Naive thymus-derived CD4-positive, alpha-beta T cell (primary cell): ENCODE results near the gene CCDC110. TPM values are rescaled to one million over a fixed set of nuclear protein-coding genes. Genes with fewer than 3 reads are reported as not detected.

ENCODE experiments used
- ATAC-seq: fragments of 150-1000 bp; cut with Tn5 transposase; 2 replicates; pipeline ENCODE4 v1.10.0; 2021; ENCODE audit warnings: mild to moderate bottlenecking, moderate library complexity
- CTCF ChIA-PET: fragments of 350-600 bp; sonication (Branson Sonifier 250); formaldehyde crosslinking; loops from one replicate; lab custom pipeline; 2021; ENCODE audit warnings: antibody characterized with exemption; lab: Charles Lee
- POLR2A ChIA-PET: fragments of 350-600 bp; sonication (Branson Sonifier 250); formaldehyde crosslinking; loops from one replicate; lab custom pipeline; 2021; ENCODE audit warnings: antibody characterized with exemption, inconsistent platforms; lab: Charles Lee
- DNase-seq, 9 donors: peaks; one replicate each; pipeline versions ENCODE4 v3.0.0 to v3.0.0-alpha.2; 2020 to 2022; ENCODE audit warnings: mixed read lengths in 1 of 9
- H3K27ac ChIP-seq: one replicate; pipeline ENCODE4 v1.7.0; 2013; ENCODE audit warnings: mild to moderate bottlenecking, low read depth, low read length, moderate library complexity
- H3K27me3 ChIP-seq, 2 donors: one replicate each; pipeline ENCODE4 v1.7.0; 2013; ENCODE audit warnings: low read length in 2 of 2, mild to moderate bottlenecking in 2 of 2, moderate library complexity in 2 of 2; ENCODE audit not compliant: control insufficient read depth in 2 of 2, insufficient read depth in 2 of 2
- H3K36me3 ChIP-seq, 3 experiments: 1 replicate in 2 of 3; 2 replicates in 1 of 3; pipeline ENCODE4 v1.7.0; 2013; ENCODE audit warnings: low read length in 3 of 3, mild to moderate bottlenecking in 3 of 3, moderate library complexity in 1 of 3; ENCODE audit not compliant: insufficient read depth in 3 of 3, control insufficient read depth in 2 of 3
- H3K4me1 ChIP-seq, 2 donors: one replicate each; pipeline ENCODE4 v1.7.0; 2013; ENCODE audit warnings: low read length in 2 of 2, mild to moderate bottlenecking in 2 of 2, moderate library complexity in 1 of 2; ENCODE audit not compliant: control insufficient read depth in 2 of 2, insufficient read depth in 2 of 2
- H3K4me3 ChIP-seq: 2 replicates; pipeline ENCODE4 v1.7.0; 2013; ENCODE audit warnings: mild to moderate bottlenecking, low read length
- H3K9me3 ChIP-seq, 3 experiments: 1 replicate in 2 of 3; 2 replicates in 1 of 3; pipeline ENCODE4 v1.7.0; 2013; ENCODE audit warnings: low read length in 3 of 3; ENCODE audit not compliant: control insufficient read depth in 2 of 3
- H3K27ac Mint-ChIP-seq, 9 donors: one replicate each; pipeline ENCODE4 v1.8.0; 2020 to 2022; ENCODE audit warnings: mixed read lengths in 9 of 9, mild to moderate bottlenecking in 8 of 9, moderate library complexity in 5 of 9, inconsistent platforms in 2 of 9
- H3K27me3 Mint-ChIP-seq, 5 donors: one replicate each; pipeline ENCODE4 v1.8.0; 2021 to 2022; ENCODE audit warnings: mixed read lengths in 5 of 5, mild to moderate bottlenecking in 1 of 5
- H3K36me3 Mint-ChIP-seq, 5 donors: one replicate each; pipeline ENCODE4 v1.8.0; 2020 to 2022; ENCODE audit warnings: mixed read lengths in 5 of 5, mild to moderate bottlenecking in 3 of 5, inconsistent platforms in 1 of 5
- H3K4me1 Mint-ChIP-seq, 7 donors: one replicate each; pipeline ENCODE4 v1.8.0; 2020 to 2022; ENCODE audit warnings: mixed read lengths in 7 of 7, mild to moderate bottlenecking in 3 of 7, inconsistent platforms in 1 of 7
- H3K4me3 Mint-ChIP-seq, 10 donors: one replicate each; pipeline ENCODE4 v1.8.0; 2020 to 2022; ENCODE audit warnings: mild to moderate bottlenecking in 10 of 10, mixed read lengths in 10 of 10, moderate library complexity in 6 of 10, inconsistent platforms in 2 of 10
- H3K9me3 Mint-ChIP-seq, 11 donors: one replicate each; pipeline ENCODE4 v1.8.0; 2020 to 2022; ENCODE audit warnings: mixed read lengths in 11 of 11, mild to moderate bottlenecking in 4 of 11, inconsistent platforms in 1 of 11, moderate library complexity in 1 of 11
- intact Hi-C, 2 donors: fragments of 100-400 bp; cut with micrococcal nuclease; formaldehyde crosslinking; loops; one replicate each; pipeline ENCODE4 v1.15.1; 2023
- polyA plus RNA-seq, 2 donors: library from polyadenylated mRNA; unstranded; fragments of 300-500 nt; fragmentation: Illumina TruSeq; gene quantifications; one replicate each; pipeline ENCODE4 v1.2.3, GENCODE V29; 2021
- total RNA-seq, 6 experiments: library from RNA in 5 of 6; stranded (reverse) in 5 of 6; gene quantifications; 1 replicate in 5 of 6; 2 replicates in 1 of 6; pipeline ENCODE4 v1.2.3 and lab custom pipeline; 2021 to 2026

CCDC110 gene
- total and polyA plus RNA-seq, 7 experiments from 2014 or later, result 0.42 to 1.8 (median 0.74) TPM; not detected in 1

DNA sequence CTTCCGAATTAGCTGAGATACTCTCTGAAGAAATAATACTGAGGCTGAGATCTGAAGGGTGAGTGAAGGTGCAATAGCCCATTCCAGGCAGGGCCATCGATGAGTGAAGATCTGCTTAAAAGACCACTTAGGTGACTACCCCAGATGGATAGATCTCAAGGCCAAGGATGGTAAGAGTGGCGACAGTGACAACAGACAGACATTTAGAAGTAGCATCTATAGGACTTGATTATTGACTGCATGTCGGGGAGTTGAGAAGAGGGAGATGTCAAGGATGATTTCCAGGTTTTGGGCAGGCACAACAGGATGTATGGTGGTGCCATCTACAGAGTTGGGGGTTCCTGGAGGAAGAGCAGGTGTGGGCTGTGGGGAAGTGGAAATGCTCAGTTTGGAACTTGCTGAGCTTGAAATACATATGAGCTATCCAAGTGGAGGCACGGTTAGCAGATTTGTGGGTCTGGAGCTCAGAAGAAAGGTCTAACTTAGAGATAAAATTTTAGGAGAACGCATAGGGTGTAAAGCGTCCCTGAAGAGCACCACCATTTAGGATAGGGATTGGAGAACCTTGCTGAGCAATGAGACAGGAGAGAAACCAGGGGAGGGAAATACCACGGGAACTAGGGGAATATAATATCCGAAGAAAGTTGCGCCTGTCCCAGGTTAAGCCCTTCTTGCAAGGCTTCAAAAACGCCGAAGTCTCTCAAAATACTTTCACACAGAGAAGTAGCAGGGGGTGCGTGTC lies 46.5 kb downstream of the CCDC110 start:
- Histone ChIP-seq H3K36me3 (peaks cover 0 to 14% (median 0%) of the 10 kb centered on the region in 3 experiments), H3K4me3 (peak overlapping the region; percentile 98), H3K27me3 (no peaks in the 10 kb centered on the region), H3K9me3 (no peaks in the 10 kb centered on the region), H3K27ac (peak overlapping the region; percentile 95), H3K4me1 (peaks cover 16 to 18% of the 10 kb centered on the region in 2 donors)
- Mint-ChIP-seq H3K27me3 (peaks cover 0 to 10% (median 2%) of the 10 kb centered on the region in 5 donors), H3K36me3 (peaks cover 7 to 15% (median 11%) of the 10 kb centered on the region in 5 donors), H3K27ac (peak overlapping the region; percentile 89 to 100 (median 99)), H3K4me3 (peak overlapping the region; percentile 78 to 97 (median 90)), H3K4me1 (peaks cover 25 to 43% (median 38%) of the 10 kb centered on the region in 7 donors), H3K9me3 (peaks cover 0 to 2% (median 0%) of the 10 kb centered on the region in 11 donors)
- CTCF ChIA-PET, result interaction anchor here (1.0 to 1.4 kb wide), 3 partner anchors 22 to 173 kb away, joined by 3 to 4 read pairs (median 3); partner anchors contain the start of gene ANKRD37
- peak in 4 of 9 donors; percentile 5 to 10 (median 9) for DNase-seq
- POLR2A ChIA-PET, result interaction anchor here (0.8 to 4.5 kb wide), 8 partner anchors 13 to 950 kb away, joined by 3 to 49 read pairs (median 4); partner anchors contain the start of genes ANKRD37, LRP2BP and SLC25A4
- intact Hi-C loops, result loop anchor here (1.0 to 10.0 kb wide), 13 partner anchors 29 to 1920 kb away; partner anchors contain the start of genes ANKRD37 (in 2 of the 2), CCDC110 (in 2 of the 2), CENPU (in 1 of the 2) and CYP4V2 (in 1 of the 2)
- no peak for ATAC-seq

DNA sequence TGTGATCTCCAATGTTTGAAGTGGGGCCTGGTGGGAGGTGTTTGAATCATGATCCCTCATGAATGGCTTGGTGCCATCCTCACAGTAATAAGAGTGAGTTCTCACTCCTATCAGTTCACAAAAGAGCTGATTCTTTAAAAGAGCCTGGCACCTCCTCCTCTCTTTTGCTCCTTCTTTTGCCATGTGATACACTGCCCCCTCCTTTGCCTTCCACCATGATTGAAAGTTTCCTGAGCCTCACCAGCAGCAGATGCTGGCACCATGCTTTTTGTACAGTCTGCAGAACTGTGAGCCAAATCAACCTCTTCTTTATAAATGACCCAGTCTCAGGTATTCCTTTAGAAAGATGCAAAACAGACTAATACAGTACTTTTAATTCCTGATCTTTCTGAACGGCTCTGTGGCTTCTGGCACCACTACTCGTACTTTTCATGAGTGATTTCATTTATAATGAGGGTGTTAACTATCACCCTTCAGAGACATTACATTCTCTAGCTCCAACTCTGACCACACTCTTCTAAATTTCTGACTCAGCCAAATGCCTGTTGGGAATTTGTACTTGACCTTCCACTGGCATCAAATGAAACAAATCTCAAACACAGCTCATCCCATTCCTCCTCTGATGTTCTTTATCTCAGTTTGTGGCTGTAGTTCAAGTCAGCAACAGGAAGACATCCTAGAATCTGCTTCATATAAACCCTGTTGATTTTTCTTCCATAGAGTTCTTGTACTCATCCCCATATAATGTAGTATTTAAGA lies 50.0 kb downstream of the CCDC110 start:
- H3K9me3 Mint-ChIP-seq, result peaks cover 0 to 2% (median 0%) of the 10 kb centered on the region in 11 donors
- H3K4me3 ChIP-seq, result no peak overlapping the region
- ATAC-seq (no peak), DNase-seq (no peak)
- peaks cover 4 to 29% (median 7%) of the 10 kb centered on the region in 3 experiments for H3K36me3 ChIP-seq
- H3K27me3 Mint-ChIP-seq, result no peaks in the 10 kb centered on the region
- peak overlapping the region in 2 of 9 donors; percentile 1 to 12 for H3K27ac Mint-ChIP-seq
- H3K27me3 ChIP-seq, result no peaks in the 10 kb centered on the region
- ChIA-PET POLR2A (interaction anchor here (0.9 kb wide), 1 partner anchor 79 kb away, joined by 3 read pairs; no protein-coding TSS in a partner anchor), CTCF (no interaction called here)
- H3K4me3 Mint-ChIP-seq, result no peak overlapping the region
- H3K9me3 ChIP-seq, result no peaks in the 10 kb centered on the region
- intact Hi-C loops, result loop anchor here (10.0 kb wide), 3 partner anchors 773 to 1917 kb away; partner anchors contain the start of genes CYP4V2 (in 1 of the 2) and ING2 (in 1 of the 2)
- peaks cover 26 to 51% (median 45%) of the 10 kb centered on the region in 7 donors for H3K4me1 Mint-ChIP-seq
- H3K36me3 Mint-ChIP-seq, result peaks cover 19 to 28% (median 26%) of the 10 kb centered on the region in 5 donors
- no peak overlapping the region for H3K27ac ChIP-seq
- peaks cover 16 to 18% of the 10 kb centered on the region in 2 donors for H3K4me1 ChIP-seq

DNA sequence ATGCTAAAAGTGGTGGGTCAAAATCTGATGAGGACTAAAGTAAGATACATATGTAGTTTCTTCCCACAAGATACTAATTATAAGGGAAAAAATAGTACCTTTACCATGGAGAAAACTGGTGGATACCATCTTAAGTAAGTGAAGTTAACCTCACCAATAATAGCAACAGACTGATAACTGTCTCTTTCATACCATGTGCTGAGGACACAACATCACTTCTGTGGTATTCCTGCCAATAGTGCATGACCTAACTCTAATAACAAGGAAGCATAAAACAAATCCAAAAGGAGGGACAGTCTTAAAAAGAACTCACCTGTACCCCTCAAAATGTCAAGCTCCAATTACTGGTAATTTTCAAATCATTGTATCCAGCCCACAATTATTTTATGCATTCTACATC lies 54.6 kb downstream of the CCDC110 start:
- DNase-seq (no peak), ATAC-seq (no peak)
- ChIA-PET CTCF (no interaction called here), POLR2A (interaction anchor here (0.7 to 0.8 kb wide), 2 partner anchors 15 to 1015 kb away, joined by 3 read pairs; no protein-coding TSS in a partner anchor)
- intact Hi-C loops, result no loop called here
- Histone ChIP-seq H3K36me3 (peaks cover 4 to 41% (median 14%) of the 10 kb centered on the region in 3 experiments), H3K27me3 (no peaks in the 10 kb centered on the region), H3K9me3 (no peaks in the 10 kb centered on the region), H3K4me3 (no peak overlapping the region), H3K27ac (no peak overlapping the region), H3K4me1 (no peaks in the 10 kb centered on the region)
- Mint-ChIP-seq H3K4me3 (no peak overlapping the region), H3K36me3 (peaks cover 18 to 44% (median 28%) of the 10 kb centered on the region in 5 donors), H3K27ac (peak overlapping the region in 1 of 9 donors; percentile 6), H3K9me3 (no peaks in the 10 kb centered on the region), H3K27me3 (no peaks in the 10 kb centered on the region), H3K4me1 (peaks cover 3 to 22% (median 13%) of the 10 kb centered on the region in 7 donors)

DNA sequence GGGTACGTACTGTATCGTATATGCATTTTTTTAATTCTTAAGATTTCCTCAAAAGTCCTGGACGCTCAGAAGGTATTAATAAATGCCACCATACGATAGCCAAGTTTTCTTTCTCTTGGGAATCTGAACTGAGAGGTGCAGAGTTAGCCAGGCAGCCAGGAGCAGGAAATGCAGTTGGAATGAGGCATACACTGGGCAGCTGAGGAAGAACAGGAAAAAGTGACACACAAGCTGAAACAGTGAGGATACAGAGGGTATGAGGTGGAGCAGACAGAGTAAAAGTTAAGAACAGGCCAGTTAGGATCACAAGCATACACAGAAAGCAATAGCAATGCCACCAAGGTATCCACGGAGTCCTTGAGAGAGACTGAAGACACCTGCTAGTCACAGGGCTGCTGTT lies 59.1 kb downstream of the CCDC110 start:
- intact Hi-C loops, result no loop called here
- Mint-ChIP-seq H3K4me3 (no peak overlapping the region), H3K27ac (no peak overlapping the region), H3K9me3 (peaks cover 0 to 3% (median 0%) of the 10 kb centered on the region in 11 donors), H3K27me3 (no peaks in the 10 kb centered on the region), H3K4me1 (peaks cover 0 to 4% (median 4%) of the 10 kb centered on the region in 7 donors), H3K36me3 (peaks cover 8 to 39% (median 25%) of the 10 kb centered on the region in 5 donors)
- DNase-seq (no peak), ATAC-seq (no peak)
- ChIA-PET POLR2A (interaction anchor here (1.0 kb wide), 1 partner anchor 13 kb away, joined by 4 read pairs; the partner anchor contains the start of gene UFSP2), CTCF (no interaction called here)
- Histone ChIP-seq H3K27me3 (no peaks in the 10 kb centered on the region), H3K9me3 (no peaks in the 10 kb centered on the region), H3K36me3 (peaks cover 3 to 31% (median 8%) of the 10 kb centered on the region in 3 experiments), H3K4me3 (no peak overlapping the region), H3K27ac (no peak overlapping the region), H3K4me1 (no peaks in the 10 kb centered on the region)

DNA sequence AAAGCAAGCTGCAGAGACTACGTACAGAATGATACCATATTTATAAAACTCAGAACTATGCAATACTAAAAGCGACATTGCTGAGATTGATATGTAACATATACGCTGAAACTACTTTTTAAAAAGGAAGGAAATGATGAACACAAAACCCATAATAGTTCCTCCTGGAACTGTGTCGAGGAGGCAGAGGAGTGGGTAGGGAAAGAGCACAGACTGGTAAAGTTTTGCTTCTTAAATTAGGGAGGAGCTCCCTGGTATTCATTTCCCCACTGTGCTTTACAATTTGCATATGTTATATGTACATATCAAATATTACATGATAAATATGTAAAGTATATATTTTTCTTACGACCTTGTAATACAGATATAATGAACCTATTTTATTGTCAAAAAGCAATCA lies 59.7 kb downstream of the CCDC110 start:
- Histone ChIP-seq H3K9me3 (no peaks in the 10 kb centered on the region), H3K36me3 (peaks cover 0 to 25% (median 8%) of the 10 kb centered on the region in 3 experiments), H3K4me3 (no peak overlapping the region), H3K4me1 (no peaks in the 10 kb centered on the region), H3K27ac (no peak overlapping the region), H3K27me3 (no peaks in the 10 kb centered on the region)
- DNase-seq (no peak), ATAC-seq (no peak)
- intact Hi-C loops, result no loop called here
- peaks cover 0 to 4% (median 0%) of the 10 kb centered on the region in 7 donors for H3K4me1 Mint-ChIP-seq
- H3K4me3 Mint-ChIP-seq, result no peak overlapping the region
- H3K36me3 Mint-ChIP-seq, result peaks cover 4 to 35% (median 20%) of the 10 kb centered on the region in 5 donors
- ChIA-PET POLR2A (interaction anchor here (1.0 kb wide), 1 partner anchor 14 kb away, joined by 4 read pairs; the partner anchor contains the start of gene UFSP2), CTCF (no interaction called here)
- no peak overlapping the region for H3K27ac Mint-ChIP-seq
- H3K9me3 Mint-ChIP-seq, result peaks cover 0 to 3% (median 0%) of the 10 kb centered on the region in 11 donors
- H3K27me3 Mint-ChIP-seq, result no peaks in the 10 kb centered on the region

DNA sequence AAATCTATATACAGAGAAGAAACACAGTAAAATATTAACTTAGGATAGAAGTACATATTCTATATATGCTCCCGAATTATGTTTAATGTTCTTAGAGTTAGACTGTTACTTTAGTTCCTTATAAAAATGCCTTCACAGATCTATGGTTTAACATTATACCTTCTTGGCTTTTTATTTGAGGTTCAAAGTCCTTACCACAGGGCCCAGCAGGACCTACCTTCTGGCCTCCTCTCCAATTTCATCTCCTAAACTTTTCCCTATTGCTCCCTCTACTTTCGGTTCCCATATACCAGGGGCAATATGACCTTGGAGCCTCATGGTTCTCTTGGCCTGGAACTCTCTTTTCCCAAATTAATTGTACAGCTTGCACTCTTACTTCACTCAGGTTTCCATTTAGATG lies 63.1 kb downstream of the CCDC110 start:
- Histone ChIP-seq H3K4me1 (no peaks in the 10 kb centered on the region), H3K4me3 (no peak overlapping the region), H3K36me3 (peaks cover 0 to 20% (median 0%) of the 10 kb centered on the region in 3 experiments), H3K9me3 (no peaks in the 10 kb centered on the region), H3K27me3 (no peaks in the 10 kb centered on the region), H3K27ac (no peak overlapping the region)
- Mint-ChIP-seq H3K4me3 (no peak overlapping the region), H3K4me1 (peaks cover 0 to 4% (median 0%) of the 10 kb centered on the region in 7 donors), H3K36me3 (peaks cover 4 to 31% (median 22%) of the 10 kb centered on the region in 5 donors), H3K27me3 (no peaks in the 10 kb centered on the region), H3K9me3 (peaks cover 0 to 3% (median 0%) of the 10 kb centered on the region in 11 donors), H3K27ac (no peak overlapping the region)
- intact Hi-C loops, result no loop called here
- ATAC-seq (no peak), DNase-seq (no peak)
- CTCF ChIA-PET, result no interaction called here
- POLR2A ChIA-PET, result no interaction called here
